ENCODE measurements around the gene CDKAL1. TPM values are rescaled to one million over a fixed set of nuclear protein-coding genes. Genes with fewer than 3 reads are reported as not detected.
"Not testable (repeated sequence)": the region's sequence is repeated elsewhere in the genome, so short reads cannot be mapped to it uniquely, and the experiment has no call there.

CDKAL1 gene
- total RNA-seq, 1 experiment from 2014 or later, result 13.8 TPM

DNA sequence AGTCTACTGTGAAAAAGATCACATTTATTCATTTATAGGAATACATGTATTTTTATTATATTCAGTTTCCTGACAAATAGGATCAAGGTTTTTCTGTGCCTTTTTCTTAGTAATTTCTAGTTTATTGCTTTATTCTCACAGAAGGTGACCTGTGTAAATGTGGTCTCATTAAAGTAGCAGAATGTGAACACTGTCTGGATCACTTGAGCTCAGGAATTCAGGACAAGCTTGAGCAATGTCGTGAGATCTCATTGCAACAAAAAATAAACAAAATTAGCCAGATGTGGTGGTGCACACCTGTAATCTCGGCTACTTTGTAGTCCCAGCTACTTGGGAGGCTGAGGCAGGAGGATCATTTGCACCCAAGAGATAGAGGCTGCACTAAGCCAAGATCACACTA, 516.7 kb downstream of the CDKAL1 start:
- Histone ChIP-seq H4K20me1 (ENCODE audit: low read length) (no peaks in the 10 kb centered on the region), H3K79me2 (ENCODE audit: low read length) (no peaks in the 10 kb centered on the region), H2AFZ (ENCODE audit: low read length) (no peak overlapping the region), H3K4me3 (ENCODE audit: low read length) (no peak overlapping the region), H3K4me1 (ENCODE audit: insufficient read depth, low read length) (peaks cover 22% of the 10 kb centered on the region), H3K27ac (ENCODE audit: low read length) (no peak overlapping the region), H3K27me3 (ENCODE audit: low read length) (no peaks in the 10 kb centered on the region), H3K4me2 (ENCODE audit: low read length) (no peak overlapping the region), H3K9me3 (ENCODE audit: low read length) (no peaks in the 10 kb centered on the region), H3F3A (ENCODE audit: low read length, unreplicated experiment) (peaks cover 5% of the 10 kb centered on the region), H3K9ac (ENCODE audit: low read length) (no peak overlapping the region), H3K9me2 (replicated peaks; ENCODE audit: low read length) (no peaks in the 10 kb centered on the region), H3K36me3 (ENCODE audit: low read depth, low read length) (no peaks in the 10 kb centered on the region)
- no TSS peak for BruUV-seq (replicated peaks)
- ATAC-seq, result no peak
- no peak for DNase-seq
- ChIA-PET CTCF (no interaction called here), POLR2A (ENCODE audit: unreplicated experiment) (no interaction called here)
- intact Hi-C loops (cut with micrococcal nuclease), result loop anchor here (10.0 kb wide), 1 partner anchor 54 kb away; no protein-coding TSS in a partner anchor
- no peak for TF ChIP-seq EZH2 (IDR thresholded peaks at IDR 0.05; ENCODE audit: low read length, unreplicated experiment)
- no peak for TF ChIP-seq EZH2phosphoT487 (IDR thresholded peaks at IDR 0.05; ENCODE audit: borderline replicate concordance, low read length)
- TF ChIP-seq, protein P1, sequence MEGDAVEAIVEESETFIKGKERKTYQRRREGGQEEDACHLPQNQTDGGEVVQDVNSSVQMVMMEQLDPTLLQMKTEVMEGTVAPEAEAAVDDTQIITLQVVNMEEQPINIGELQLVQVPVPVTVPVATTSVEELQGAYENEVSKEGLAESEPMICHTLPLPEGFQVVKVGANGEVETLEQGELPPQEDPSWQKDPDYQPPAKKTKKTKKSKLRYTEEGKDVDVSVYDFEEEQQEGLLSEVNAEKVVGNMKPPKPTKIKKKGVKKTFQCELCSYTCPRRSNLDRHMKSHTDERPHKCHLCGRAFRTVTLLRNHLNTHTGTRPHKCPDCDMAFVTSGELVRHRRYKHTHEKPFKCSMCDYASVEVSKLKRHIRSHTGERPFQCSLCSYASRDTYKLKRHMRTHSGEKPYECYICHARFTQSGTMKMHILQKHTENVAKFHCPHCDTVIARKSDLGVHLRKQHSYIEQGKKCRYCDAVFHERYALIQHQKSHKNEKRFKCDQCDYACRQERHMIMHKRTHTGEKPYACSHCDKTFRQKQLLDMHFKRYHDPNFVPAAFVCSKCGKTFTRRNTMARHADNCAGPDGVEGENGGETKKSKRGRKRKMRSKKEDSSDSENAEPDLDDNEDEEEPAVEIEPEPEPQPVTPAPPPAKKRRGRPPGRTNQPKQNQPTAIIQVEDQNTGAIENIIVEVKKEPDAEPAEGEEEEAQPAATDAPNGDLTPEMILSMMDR (conservative IDR thresholded peaks at IDR 0.05; ENCODE audit: low read depth, low read length), result no peak

DNA sequence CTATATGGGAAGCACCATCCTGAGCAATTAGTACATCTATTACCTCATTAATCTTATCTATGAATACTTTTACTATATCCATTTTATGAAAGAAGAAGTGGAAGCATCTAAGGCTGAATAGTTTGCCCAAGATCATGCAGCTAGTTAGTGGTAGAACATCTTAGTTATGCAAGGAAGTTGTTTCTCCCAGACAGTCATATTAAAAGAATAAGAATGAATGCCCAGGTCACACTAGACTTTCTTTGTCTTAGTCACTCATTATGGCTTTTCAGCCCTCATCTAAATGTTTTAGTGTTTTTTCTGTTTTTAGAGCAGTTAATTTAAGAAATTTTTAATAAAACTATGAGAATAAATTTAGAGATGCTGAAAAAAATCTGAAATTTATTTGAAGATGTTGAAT, 517.5 kb downstream of the CDKAL1 start:
- CTCF ChIA-PET, result no interaction called here

DNA sequence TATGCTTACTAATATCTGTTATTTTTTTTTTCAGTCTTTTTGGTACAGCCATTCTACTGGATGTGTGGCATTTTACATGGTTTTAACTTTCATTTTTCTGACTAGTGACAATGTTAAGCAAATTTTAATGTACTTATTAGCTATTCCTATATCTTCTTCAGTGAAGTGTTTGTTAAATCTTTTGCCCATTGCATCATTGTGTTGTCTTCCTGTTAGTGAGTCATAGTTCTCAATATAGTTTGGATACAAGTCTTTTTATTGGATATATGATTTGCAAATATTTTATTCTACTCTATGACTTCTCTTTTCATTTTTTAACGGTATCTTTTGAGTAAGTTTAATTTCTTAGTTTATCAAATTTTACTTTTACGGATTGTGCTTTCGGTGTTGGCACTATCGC, 519.4 kb downstream of the CDKAL1 start:
- ATAC-seq (peak; percentile 56), DNase-seq (peak; percentile 45)
- peak overlapping the region; percentile 16 for H3K27ac ChIP-seq (ENCODE audit: low read length)
- H3K36me3 ChIP-seq (ENCODE audit: low read depth, low read length), result no peaks in the 10 kb centered on the region
- no TSS peak for BruUV-seq (replicated peaks)
- intact Hi-C loops (cut with micrococcal nuclease), result loop anchor here (10.0 kb wide), 1 partner anchor 51 kb away; no protein-coding TSS in a partner anchor
- H3K4me2 ChIP-seq (ENCODE audit: low read length), result 0 out of 2 replicates have a peak overlapping the region, but pooled peaks have one; percentile 5
- H3K9ac ChIP-seq (ENCODE audit: low read length), result no peak overlapping the region
- H3K9me2 ChIP-seq (replicated peaks; ENCODE audit: low read length), result no peaks in the 10 kb centered on the region
- peaks cover 22% of the 10 kb centered on the region for H3K4me1 ChIP-seq (ENCODE audit: insufficient read depth, low read length)
- CTCF ChIA-PET, result no interaction called here
- no peak overlapping the region for H2AFZ ChIP-seq (ENCODE audit: low read length)
- TF ChIP-seq EZH2phosphoT487 (IDR thresholded peaks at IDR 0.05; ENCODE audit: borderline replicate concordance, low read length), result no peak
- TF ChIP-seq, protein P1 (conservative IDR thresholded peaks at IDR 0.05; ENCODE audit: low read depth, low read length), result no peak
- no peak for TF ChIP-seq EZH2 (IDR thresholded peaks at IDR 0.05; ENCODE audit: low read length, unreplicated experiment)
- H3K9me3 ChIP-seq (ENCODE audit: low read length), result no peaks in the 10 kb centered on the region
- POLR2A ChIA-PET (ENCODE audit: unreplicated experiment), result no interaction called here
- H4K20me1 ChIP-seq (ENCODE audit: low read length), result no peaks in the 10 kb centered on the region
- no peaks in the 10 kb centered on the region for H3K27me3 ChIP-seq (ENCODE audit: low read length)
- H3K79me2 ChIP-seq (ENCODE audit: low read length), result no peaks in the 10 kb centered on the region
- peaks cover 5% of the 10 kb centered on the region for H3F3A ChIP-seq (ENCODE audit: low read length, unreplicated experiment)
- H3K4me3 ChIP-seq (ENCODE audit: low read length), result no peak overlapping the region

More for the DNA sequence above, 517.5 kb downstream of the CDKAL1 start:
- H4K20me1 ChIP-seq (ENCODE audit: low read length), result no peaks in the 10 kb centered on the region
- no peak overlapping the region for H3K9ac ChIP-seq (ENCODE audit: low read length)
- H3K27me3 ChIP-seq (ENCODE audit: low read length), result no peaks in the 10 kb centered on the region
- BruUV-seq (replicated peaks), result no TSS peak
- peaks cover 22% of the 10 kb centered on the region for H3K4me1 ChIP-seq (ENCODE audit: insufficient read depth, low read length)
- intact Hi-C loops (cut with micrococcal nuclease), result loop anchor here (10.0 kb wide), 1 partner anchor 53 kb away; no protein-coding TSS in a partner anchor
- no peaks in the 10 kb centered on the region for H3K36me3 ChIP-seq (ENCODE audit: low read depth, low read length)
- no peak for ATAC-seq
- H3K9me2 ChIP-seq (replicated peaks; ENCODE audit: low read length), result no peaks in the 10 kb centered on the region
- TF ChIP-seq, protein P1 (conservative IDR thresholded peaks at IDR 0.05; ENCODE audit: low read depth, low read length), result no peak
- TF ChIP-seq EZH2 (IDR thresholded peaks at IDR 0.05; ENCODE audit: low read length, unreplicated experiment) (no peak), EZH2phosphoT487 (IDR thresholded peaks at IDR 0.05; ENCODE audit: borderline replicate concordance, low read length) (no peak)
- H3K27ac ChIP-seq (ENCODE audit: low read length), result no peak overlapping the region
- H3K4me3 ChIP-seq (ENCODE audit: low read length), result no peak overlapping the region
- peaks cover 5% of the 10 kb centered on the region for H3F3A ChIP-seq (ENCODE audit: low read length, unreplicated experiment)
- no peaks in the 10 kb centered on the region for H3K79me2 ChIP-seq (ENCODE audit: low read length)
- no peak overlapping the region for H3K4me2 ChIP-seq (ENCODE audit: low read length)
- DNase-seq, result no peak
- H3K9me3 ChIP-seq (ENCODE audit: low read length), result no peaks in the 10 kb centered on the region
- POLR2A ChIA-PET (ENCODE audit: unreplicated experiment), result no interaction called here
- H2AFZ ChIP-seq (ENCODE audit: low read length), result no peak overlapping the region

DNA sequence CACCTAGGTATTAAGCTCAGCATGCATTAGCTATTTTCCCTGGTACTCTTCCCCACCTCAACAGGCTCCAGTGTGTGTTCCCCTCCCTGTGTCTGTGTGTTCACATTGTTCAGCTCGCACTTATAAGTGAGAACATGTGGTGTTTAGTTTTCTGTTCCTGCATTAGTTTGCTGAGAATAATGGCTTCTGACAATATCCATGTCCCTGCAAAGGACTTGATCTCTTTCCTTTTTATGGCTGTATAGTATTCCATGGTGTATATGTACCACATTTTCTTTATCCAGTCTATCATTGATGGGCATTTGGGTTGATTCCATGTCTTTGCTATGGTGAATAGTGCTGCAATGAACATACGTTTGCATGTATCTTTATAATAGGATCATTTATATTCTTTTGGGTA, 521.2 kb downstream of the CDKAL1 start:
- H3K4me2 ChIP-seq (ENCODE audit: low read length); H3K79me2 ChIP-seq (ENCODE audit: low read length); H2AFZ ChIP-seq (ENCODE audit: low read length); H3K27ac ChIP-seq (ENCODE audit: low read length); POLR2A ChIA-PET (ENCODE audit: unreplicated experiment); H4K20me1 ChIP-seq (ENCODE audit: low read length); BruUV-seq (replicated peaks); H3K27me3 ChIP-seq (ENCODE audit: low read length); ATAC-seq; H3F3A ChIP-seq (ENCODE audit: low read length, unreplicated experiment); H3K9me3 ChIP-seq (ENCODE audit: low read length); H3K4me3 ChIP-seq (ENCODE audit: low read length); DNase-seq; H3K9ac ChIP-seq (ENCODE audit: low read length); CTCF ChIA-PET; H3K9me2 ChIP-seq (replicated peaks; ENCODE audit: low read length); H3K36me3 ChIP-seq (ENCODE audit: low read depth, low read length): not testable (repeated sequence)
- H3K4me1 ChIP-seq (ENCODE audit: insufficient read depth, low read length), result peaks cover 11% of the 10 kb centered on the region
- intact Hi-C loops (cut with micrococcal nuclease), result loop anchor here (10.0 kb wide), 1 partner anchor 49 kb away; no protein-coding TSS in a partner anchor
